ENCODE results near the gene RNF223. TPM values are rescaled to one million over a fixed set of nuclear protein-coding genes. Genes with fewer than 3 reads are reported as not detected.
"Not testable (repeated sequence)": the region's sequence is repeated elsewhere in the genome, so short reads cannot be mapped to it uniquely, and the experiment has no call there.

RNF223 gene
- total RNA-seq, 1 donor from 2014 or later: not detected

- intact Hi-C loops (cut with micrococcal nuclease): no loop called here
Measured at GRCh38 chr1:1088801-1089680, 14.9 kb upstream of the RNF223 start.

- intact Hi-C loops (cut with micrococcal nuclease): no loop called here
Measured at GRCh38 chr1:1088029-1088800, 14.1 kb upstream of the RNF223 start.

GRCh38 chr1:1087351-1088028 is 13.4 kb upstream of the RNF223 start:
- intact Hi-C loops (cut with micrococcal nuclease): no loop called here

GRCh38 chr1:1086911-1087341 is 12.8 kb upstream of the RNF223 start:
- intact Hi-C loops (cut with micrococcal nuclease): no loop called here

DNA sequence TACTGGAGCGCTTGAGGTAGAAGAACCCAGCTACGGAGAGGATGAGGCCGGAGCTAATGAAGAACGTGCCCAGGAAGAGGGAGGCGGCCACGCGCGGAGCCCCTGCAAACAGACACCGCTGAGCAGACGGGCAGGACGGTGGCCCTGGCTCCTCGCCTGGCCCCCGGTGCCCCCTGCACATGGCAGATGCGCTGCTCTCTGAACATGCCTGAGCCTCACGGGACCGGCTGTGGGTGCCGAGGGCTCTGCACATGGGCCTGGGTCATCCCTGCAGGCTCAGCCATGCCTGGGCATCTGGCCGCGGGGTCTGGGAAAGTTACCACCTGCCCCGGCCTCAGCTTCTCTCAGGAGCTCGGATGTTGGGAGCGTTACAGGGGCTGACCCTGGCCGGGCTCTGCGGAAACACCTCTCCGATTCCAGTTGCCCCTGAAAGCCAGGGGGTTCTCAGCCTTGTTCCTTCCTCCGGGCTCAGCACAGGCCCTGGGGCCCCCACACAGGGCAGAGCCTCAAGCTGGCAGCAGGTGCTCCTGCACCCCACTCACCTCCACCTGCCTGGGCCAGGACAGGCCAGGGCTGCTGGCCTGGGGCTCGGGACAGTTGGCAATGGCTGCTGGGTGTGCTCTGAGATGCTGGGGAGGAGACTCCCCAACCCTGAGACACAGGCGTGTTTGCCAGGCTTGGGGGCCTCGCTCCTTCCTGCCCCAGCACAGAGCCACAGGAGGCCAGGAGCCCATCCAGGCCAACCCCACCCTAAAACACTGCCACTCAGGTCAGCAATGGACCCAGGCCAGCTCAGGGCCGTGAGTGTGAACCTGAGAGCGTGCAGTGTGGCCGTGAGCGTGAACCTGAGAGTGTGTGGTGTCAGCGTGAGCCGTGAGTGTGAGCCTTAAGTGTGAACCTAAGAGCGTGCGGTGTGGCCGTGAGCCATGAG is 12.1 kb upstream of the RNF223 start:
- intact Hi-C loops (cut with micrococcal nuclease): no loop called here

DNA sequence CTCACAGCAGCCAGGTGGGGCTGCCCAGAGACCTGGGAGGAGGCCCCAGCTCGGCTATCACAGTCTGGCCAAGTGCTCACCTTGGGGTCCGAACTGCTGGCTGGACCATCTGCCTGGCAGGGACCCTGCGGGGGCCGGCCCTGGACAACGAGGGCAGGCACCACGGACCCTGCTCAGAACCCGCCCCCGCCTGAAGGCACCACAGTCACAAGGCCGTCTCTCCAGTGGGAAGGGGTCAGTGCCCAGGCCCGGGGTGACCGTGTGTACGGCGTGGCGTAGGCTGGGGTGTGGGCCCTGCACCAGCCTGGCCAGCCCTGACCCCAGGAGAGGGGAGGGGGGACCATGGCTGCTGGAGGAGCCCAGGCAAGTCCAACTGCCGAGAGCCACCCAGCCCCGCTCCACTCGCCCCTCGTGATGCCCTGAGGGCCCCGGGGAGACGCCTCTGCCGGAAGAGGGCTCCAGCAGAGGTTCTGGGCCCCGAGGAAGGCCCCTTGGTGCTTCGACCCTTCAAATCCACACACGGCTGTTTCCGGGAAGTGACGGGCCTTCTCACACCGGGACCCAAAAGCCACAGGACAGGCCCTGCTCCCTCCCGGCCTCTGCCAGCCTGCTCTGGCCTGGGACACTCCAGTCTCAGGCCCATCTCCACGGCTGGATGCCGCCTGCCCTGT is 11.2 kb upstream of the RNF223 start:
- intact Hi-C loops (cut with micrococcal nuclease): no loop called here

GRCh38 chr1:1084372-1085170 is 10.5 kb upstream of the RNF223 start:
- intact Hi-C loops (cut with micrococcal nuclease): no loop called here

GRCh38 chr1:1083416-1084371 is 9.6 kb upstream of the RNF223 start:
- intact Hi-C loops (cut with micrococcal nuclease): no loop called here

DNA sequence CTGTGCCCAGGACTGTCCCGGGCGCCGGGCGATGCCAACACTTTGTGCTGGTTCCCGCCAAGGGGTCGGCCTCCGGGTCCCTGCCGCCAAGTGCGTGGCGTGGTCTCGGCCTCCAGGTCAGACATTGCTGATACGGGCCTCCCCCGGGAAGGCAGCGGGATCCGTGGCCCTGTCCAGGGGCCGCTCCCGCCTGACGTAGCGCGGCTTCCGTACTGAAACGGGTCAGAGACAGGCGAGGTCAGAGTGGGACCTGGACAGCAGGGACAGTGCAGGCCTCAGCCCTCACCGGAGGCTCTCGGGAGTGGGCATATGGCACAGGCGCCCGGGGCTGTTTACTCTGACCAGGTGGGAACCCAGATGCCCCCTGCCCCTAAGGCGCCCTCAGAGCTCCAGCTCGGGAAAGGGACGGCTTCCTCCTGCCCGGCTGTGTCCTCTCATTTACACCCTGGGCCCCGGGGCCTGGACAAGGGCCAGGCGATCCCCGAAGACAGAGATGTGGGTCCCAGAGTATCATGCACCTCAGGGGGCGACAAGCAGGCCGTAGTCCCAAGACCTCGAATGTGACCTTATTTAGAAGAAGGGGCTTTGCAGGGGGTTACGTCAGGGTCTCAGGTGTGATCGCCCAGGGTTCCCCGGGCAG is 8.8 kb upstream of the RNF223 start:
- intact Hi-C loops (cut with micrococcal nuclease): no loop called here

DNA sequence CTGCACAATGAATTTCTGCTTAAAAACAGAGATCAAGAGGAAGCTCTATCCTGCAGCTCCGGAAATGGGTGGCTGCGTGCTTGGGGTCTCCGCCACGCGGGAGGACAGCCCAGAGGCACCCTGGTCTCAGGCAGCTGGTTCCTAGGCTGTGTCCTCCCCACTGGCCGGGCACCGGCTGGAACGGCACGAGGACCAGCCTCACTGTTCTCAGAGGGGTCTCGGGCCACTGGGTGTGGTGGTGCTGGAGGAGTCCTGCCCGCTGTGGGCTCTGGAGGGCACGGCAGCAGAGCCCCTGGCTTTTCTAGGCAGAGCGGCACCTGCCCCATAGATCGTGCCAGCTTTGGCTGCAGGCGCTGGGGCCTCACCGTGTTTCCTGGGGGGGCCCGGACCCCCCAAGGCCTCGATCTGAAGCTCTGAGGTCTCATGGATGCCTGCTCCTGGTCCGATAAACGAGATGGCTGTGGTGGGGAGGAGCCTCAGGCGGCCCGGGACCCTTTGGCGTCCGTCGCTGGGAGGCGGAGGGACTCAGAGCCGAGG is 8.2 kb upstream of the RNF223 start:
- intact Hi-C loops (cut with micrococcal nuclease): no loop called here

DNA sequence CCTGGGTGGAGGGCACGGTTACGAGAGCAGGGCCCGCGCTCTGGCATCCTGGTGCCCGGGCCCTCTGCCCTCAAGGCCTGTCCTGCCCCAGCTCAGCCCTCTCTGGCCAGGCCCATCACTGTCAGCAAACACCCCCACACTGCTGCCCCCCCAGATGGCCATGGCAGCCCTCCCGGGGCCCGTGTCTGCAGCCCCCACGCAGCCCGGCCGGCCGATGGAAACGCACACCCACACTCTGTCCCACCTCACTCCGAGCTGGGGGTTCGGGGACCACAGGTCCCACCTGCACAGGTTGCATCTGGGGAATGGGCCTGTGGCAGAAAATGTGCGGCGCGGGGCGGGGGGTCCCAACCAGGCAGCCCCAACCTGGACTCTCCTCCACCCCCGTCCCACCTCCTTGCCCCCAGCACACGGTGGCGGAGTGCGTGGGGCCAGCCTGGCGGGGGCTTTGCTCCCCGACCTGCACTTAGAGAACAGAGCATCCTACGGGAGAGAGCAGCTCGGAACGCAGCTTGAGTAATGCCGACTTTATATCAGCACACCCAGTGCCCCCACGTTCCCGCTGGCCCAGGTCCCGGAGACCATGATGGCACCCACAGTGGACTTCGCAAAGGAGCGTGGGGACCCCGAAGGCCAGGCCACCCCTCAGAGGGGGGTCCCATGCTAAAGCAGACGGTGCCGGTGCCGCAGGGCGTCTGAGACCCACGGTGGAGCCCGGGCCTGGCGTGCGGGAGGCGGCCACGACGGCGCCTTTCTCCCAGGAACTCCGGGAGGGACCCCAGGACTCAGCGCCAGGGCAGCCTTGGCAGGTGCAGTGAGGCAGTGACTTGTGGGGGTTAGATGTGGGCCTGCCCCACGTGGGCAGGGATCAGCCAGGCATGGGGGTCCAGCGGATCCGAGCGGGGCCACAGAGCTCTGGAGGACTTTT is 7.5 kb upstream of the RNF223 start:
- intact Hi-C loops (cut with micrococcal nuclease): no loop called here

DNA sequence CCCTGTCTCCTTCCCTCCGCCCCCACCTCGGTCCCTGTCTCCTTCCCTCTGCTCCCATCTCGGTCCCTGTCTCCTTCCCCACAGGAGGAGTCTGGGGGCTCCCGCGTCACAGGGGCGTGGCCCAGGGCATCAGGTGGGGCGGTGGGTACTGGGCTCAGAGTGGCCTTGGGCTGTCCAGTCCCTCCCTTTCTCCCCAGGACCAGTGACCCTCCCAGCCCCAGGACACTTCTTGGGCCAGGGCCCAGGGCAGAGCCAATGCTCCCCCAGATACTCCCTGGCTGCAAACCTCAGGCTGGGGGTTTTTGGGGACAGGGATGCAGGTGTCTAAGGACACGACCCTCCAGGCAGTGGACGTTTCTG is 6.8 kb upstream of the RNF223 start:
- intact Hi-C loops (cut with micrococcal nuclease): no loop called here

- intact Hi-C loops (cut with micrococcal nuclease): no loop called here
Measured at GRCh38 chr1:1080122-1080757, 6.1 kb upstream of the RNF223 start.

- intact Hi-C loops (cut with micrococcal nuclease): no loop called here
Measured at GRCh38 chr1:1079408-1080121, 5.5 kb upstream of the RNF223 start.

DNA sequence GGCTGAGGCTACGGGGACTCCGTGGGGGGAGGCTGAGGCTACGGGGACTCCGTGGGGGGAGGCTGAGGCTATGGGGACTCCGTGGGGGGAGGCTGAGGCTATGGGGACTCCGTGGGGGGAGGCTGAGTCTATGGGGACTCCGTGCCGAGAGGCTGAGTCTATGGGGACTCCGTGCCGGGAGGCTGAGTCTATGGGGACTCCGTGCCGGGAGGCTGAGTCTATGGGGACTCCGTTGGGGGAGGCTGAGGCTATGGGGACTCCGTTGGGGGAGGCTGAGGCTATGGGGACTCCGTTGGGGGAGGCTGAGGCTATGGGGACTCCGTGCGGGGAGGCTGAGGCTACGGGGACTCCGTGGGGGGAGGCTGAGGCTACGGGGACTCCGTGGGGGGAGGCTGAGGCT is 3.3 kb upstream of the RNF223 start:
- intact Hi-C loops (cut with micrococcal nuclease): not testable (repeated sequence)
